Lower lobe of right lung (tissue), 2 donors: ENCODE data around the gene PROK1. TPM values are rescaled to one million over a fixed set of nuclear protein-coding genes. Genes with fewer than 3 reads are reported as not detected.
"Not testable (repeated sequence)": the region's sequence is repeated elsewhere in the genome, so short reads cannot be mapped to it uniquely, and the experiment has no call there.

Experiments
- ATAC-seq, 2 donors: fragments of 200-7000 bp; cut with Tn5 transposase; one replicate each; pipeline ENCODE4 v1.9.1; 2020 to 2022; ENCODE audit warnings: mild to moderate bottlenecking in 2 of 2, moderate library complexity in 2 of 2
- DNase-seq: peaks from one replicate; pipeline ENCODE4 v3.0.0-alpha.2; 2020
- H3K27ac ChIP-seq: fragments of 200-600 bp; one replicate; pipeline ENCODE4 v1.8.0; 2022
- H3K27me3 ChIP-seq: fragments of 200-600 bp; one replicate; pipeline ENCODE4 v1.8.0; 2022; ENCODE audit warnings: low read depth
- H3K36me3 ChIP-seq: fragments of 200-600 bp; one replicate; pipeline ENCODE4 v1.8.0; 2022; ENCODE audit warnings: mild to moderate bottlenecking
- H3K4me1 ChIP-seq: fragments of 200-600 bp; one replicate; pipeline ENCODE4 v1.8.0; 2022
- H3K4me3 ChIP-seq: fragments of 200-600 bp; one replicate; pipeline ENCODE4 v1.8.0; 2022; ENCODE audit warnings: mild to moderate bottlenecking
- H3K9me3 ChIP-seq: fragments of 200-600 bp; one replicate; pipeline ENCODE4 v1.8.0; 2022
- CTCF ChIP-seq: fragments of 200-600 bp; IDR thresholded peaks from one replicate; pipeline ENCODE4 v1.8.0; 2022; ENCODE audit warnings: antibody characterized with exemption, mild to moderate bottlenecking
- intact Hi-C: fragments of 100-400 bp; cut with DNase I; formaldehyde crosslinking; loops from one replicate; pipeline ENCODE4 v1.11.0; 2022
- total RNA-seq: library from RNA; stranded (reverse); fragmentation: NEBNext Ultra II Directional; extraction: Animal tissue kit (Norgen Biotek cat#: 25700); gene quantifications from one replicate; pipeline ENCODE4 v1.2.1, GENCODE V29; 2021
- donor health status: DM: no; HTN: yes; CAD: no; lungs with severe emphysema.

The PROK1 gene
- total RNA-seq, 1 donor from 2014 or later: not detected

GRCh38 chr1:110438893-110439292, 12.1 kb upstream of the PROK1 start:
- ATAC-seq: no peak
- no peak for TF ChIP-seq CTCF

DNA sequence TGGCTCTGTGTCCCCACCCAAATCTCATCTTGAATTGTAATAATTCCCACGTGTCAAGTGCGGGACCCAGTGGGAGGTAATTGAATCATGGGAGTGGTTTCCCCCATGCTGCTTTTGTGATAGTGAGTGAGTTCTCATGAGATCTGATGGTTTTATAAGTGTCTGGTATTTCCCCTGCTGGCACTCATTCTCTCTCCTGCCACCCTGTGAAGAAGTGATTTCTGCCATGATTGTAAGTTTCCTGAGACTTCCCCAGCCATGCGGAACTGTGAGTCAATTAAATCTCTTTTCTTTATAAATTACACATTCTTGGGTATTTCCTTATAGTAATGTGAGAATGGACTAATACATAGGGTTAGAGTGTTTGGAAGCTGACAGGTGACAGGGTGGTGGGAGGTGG, 11.1 kb upstream of the PROK1 start:
- H3K36me3 ChIP-seq, H3K4me1 ChIP-seq, ATAC-seq, H3K4me3 ChIP-seq, H3K9me3 ChIP-seq, DNase-seq, H3K27ac ChIP-seq, H3K27me3 ChIP-seq, intact Hi-C loops: not testable (repeated sequence)

More at GRCh38 chr1:110438893-110439292, 12.1 kb upstream of the PROK1 start:
- intact Hi-C loops: no loop called here
- no peak overlapping the region for H3K27ac ChIP-seq
- no peaks in the 10 kb centered on the region for H3K9me3 ChIP-seq
- peaks cover 15% of the 10 kb centered on the region for H3K4me1 ChIP-seq
- no peak overlapping the region for H3K4me3 ChIP-seq
- H3K27me3 ChIP-seq: no peaks in the 10 kb centered on the region
- no peak for DNase-seq
- no peaks in the 10 kb centered on the region for H3K36me3 ChIP-seq

DNA sequence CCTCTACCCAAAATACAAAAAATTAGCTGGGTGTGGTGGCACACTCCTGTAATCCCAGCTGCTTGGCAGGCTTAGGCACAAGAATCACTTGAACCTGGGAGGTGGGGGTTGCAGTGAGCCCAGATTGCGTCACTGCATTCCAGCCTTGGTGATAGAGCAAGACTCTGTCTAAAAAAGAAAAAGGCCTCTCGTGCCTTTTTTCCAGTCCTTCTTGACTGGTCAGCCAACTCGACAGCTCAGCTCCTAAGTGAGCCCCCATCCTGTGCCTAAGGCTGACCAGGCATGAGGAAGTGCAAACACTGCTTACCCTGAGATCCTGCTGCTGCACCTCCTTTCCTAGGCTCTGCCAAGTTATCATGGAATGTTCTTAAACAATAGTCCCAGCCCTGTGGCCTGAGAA, 10.1 kb upstream of the PROK1 start:
- Histone ChIP-seq H3K9me3 (no peaks in the 10 kb centered on the region), H3K4me3 (no peak overlapping the region), H3K36me3 (no peaks in the 10 kb centered on the region), H3K4me1 (peaks cover 9% of the 10 kb centered on the region), H3K27me3 (no peaks in the 10 kb centered on the region), H3K27ac (peak overlapping the region; percentile 64)
- DNase-seq (peak; percentile 68), ATAC-seq (peak; percentile 91 to 93)
- TF ChIP-seq CTCF: no peak
- intact Hi-C loops: no loop called here

- TF ChIP-seq CTCF: no peak
- no peak for DNase-seq
- ATAC-seq: peak; percentile 5 to 28
- Histone ChIP-seq H3K27ac (peak overlapping the region; percentile 64), H3K36me3 (no peaks in the 10 kb centered on the region), H3K27me3 (no peaks in the 10 kb centered on the region), H3K4me1 (peaks cover 9% of the 10 kb centered on the region), H3K4me3 (no peak overlapping the region), H3K9me3 (no peaks in the 10 kb centered on the region)
- intact Hi-C loops: no loop called here
These were observed 9.1 kb upstream of the PROK1 start for GRCh38 chr1:110441888-110442287.

- peaks cover 9% of the 10 kb centered on the region for H3K4me1 ChIP-seq
- no peak for DNase-seq
- intact Hi-C loops: no loop called here
- no peak overlapping the region for H3K4me3 ChIP-seq
- ATAC-seq: no peak
- H3K36me3 ChIP-seq: no peaks in the 10 kb centered on the region
- H3K27me3 ChIP-seq: no peaks in the 10 kb centered on the region
- no peaks in the 10 kb centered on the region for H3K9me3 ChIP-seq
- no peak for TF ChIP-seq CTCF
- no peak overlapping the region for H3K27ac ChIP-seq
These were observed 7.5 kb upstream of the PROK1 start for GRCh38 chr1:110443451-110443850.

- Histone ChIP-seq H3K4me3 (no peak overlapping the region), H3K9me3 (no peaks in the 10 kb centered on the region), H3K36me3 (no peaks in the 10 kb centered on the region), H3K27ac (no peak overlapping the region), H3K27me3 (no peaks in the 10 kb centered on the region), H3K4me1 (peaks cover 9% of the 10 kb centered on the region)
- TF ChIP-seq CTCF: no peak
- DNase-seq (no peak), ATAC-seq (no peak)
- intact Hi-C loops: no loop called here
These were observed 6.4 kb upstream of the PROK1 start for GRCh38 chr1:110444561-110444960.
